C1 segment of cervical spinal cord (tissue), 14 donors: ENCODE measurements around the gene GRM8.
A peak's percentile ranks its signal among the peaks of the same experiment; 100 is the strongest.

Experiments used
- DNase-seq, 14 donors: peaks; one replicate each; lab custom pipeline; 2025; lab: John Stamatoyannopoulos, UW

Gene GRM8

GRCh38 chr7:127034186-127034806, 218.4 kb downstream of the GRM8 start:
- no peak for DNase-seq

DNA sequence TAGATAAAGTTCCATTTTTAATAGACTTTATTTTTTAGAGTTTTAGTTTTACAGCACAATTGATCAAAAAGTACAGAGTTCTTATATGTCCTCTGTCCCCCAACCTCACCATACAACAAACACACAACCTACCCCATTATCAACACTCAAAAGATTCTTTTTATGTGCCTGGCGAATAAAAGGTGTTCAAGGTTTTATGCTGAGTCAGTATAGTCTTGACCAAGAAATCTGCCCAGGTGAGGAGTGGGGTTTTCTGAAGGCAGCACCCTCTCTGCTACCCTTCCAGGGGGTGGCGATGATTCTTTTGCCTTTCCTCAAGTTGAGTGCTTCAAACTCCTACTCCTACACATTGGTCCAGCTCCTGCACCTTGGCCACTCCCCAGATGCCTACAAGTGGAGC, 222.9 kb downstream of the GRM8 start:
- no peak for DNase-seq

- no peak for DNase-seq
Observed at GRCh38 chr7:127021857-127022256, 230.9 kb downstream of the GRM8 start.

DNA sequence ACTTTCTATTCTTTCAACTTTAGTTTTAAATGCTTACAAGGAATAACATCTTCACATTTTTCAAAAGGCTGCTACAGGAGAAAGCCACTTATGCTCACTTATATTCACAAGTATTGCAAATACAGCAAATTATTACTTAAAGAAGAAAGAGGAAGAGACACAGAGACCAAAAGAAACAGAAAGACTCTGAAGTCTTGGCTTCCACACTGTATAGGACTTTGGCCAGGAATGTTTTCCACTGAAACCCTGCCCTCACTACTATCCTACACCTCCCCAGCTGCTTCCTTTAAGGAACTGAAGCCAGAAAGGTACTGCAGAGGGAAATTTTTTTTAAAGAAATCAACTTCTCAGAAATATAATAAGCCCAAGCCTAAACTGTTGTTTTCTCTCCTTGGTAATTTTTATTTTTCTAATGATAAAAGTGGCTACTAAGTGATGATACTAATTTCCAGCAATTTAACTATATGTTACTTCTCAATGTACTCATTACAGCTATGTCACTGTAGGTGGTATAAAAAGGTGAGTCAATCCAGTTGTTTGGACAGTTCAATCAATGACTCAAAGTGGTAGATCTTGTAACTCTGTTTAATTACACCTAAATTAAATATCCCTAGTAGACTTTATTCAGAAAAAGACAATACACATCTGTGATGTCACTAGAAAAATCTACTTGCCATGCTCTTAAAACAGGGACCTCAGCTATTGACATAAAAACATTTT, 231.6 kb downstream of the GRM8 start:
- no peak for DNase-seq

DNA sequence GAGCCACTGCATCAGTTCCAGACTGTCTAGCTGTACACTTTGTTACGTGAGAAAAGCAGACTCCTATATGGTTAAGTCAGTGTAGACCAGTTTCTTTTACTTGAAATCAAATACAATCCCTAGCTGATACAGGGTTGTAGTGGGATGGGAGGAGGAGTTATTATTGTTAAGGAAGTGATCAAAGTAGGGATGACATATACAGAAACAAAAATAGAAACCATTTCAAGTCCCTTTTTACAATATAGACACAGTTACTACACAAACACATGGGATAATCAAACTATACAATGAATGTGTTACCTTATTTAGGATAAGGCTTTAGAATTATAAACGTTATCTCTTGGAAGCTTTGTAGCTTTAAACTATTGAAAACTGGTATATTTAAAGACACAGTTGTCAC, 233.9 kb downstream of the GRM8 start:
- no peak for DNase-seq

DNA sequence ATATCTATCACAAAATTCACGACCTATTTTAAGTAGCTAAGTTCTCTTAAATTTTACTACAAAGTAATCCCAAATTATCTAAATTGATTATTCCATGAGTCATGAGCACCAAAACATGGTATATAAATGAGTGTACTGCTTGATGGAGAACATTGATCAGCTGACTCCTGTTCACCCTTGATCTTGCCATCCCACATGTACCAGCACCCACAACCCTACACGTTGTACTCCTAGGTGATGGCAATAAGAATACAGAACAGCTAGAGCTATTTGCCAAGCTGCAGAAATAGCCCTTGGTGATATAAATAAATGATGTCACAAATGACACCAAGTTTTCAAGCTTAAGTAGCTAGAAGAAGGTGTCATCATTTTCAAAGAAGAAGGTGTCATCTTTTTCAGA, 235.5 kb downstream of the GRM8 start:
- DNase-seq: no peak

DNA sequence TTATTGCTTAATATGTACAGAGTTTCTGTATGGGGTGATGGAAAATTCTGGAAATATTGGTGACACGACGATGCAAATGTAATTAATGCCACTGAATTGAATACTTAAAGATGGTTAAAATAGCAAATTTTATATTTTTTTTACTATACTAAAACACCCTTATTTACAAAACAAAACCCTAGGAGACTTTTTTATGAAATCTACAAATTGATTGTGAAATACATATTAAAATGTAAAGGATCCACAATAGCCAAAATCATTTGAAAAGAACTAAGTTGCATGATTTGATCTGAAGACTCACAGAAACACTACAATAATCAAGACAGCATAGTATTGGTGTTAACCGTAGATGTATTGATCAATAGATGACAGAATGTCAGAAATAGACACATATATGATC, 252.0 kb downstream of the GRM8 start:
- no peak for DNase-seq

- no peak for DNase-seq
Observed at GRCh38 chr7:126996659-126997058, 256.1 kb downstream of the GRM8 start.

GRCh38 chr7:126993626-126994213, 259.0 kb downstream of the GRM8 start:
- peak in 1 of 14 donors; percentile 0 for DNase-seq

DNA sequence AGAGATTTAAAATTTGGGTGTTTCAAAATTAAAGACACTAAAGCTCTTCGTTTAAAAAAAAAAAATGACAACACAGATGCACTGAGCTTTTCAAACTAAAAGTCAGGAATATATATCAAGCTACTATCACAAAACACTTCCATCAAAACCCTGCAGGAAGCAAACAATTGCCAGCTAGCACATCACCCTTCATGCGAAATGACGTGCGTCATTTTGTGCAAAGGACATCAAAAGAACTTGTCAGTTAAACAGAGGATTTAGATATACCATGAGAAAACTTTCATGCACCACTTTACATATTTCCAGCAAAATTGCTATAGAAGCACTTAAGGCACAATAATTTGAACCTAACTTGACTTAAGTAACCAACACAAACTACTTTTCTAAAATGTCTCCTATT, 264.7 kb downstream of the GRM8 start:
- no peak for DNase-seq

- no peak for DNase-seq
Observed at GRCh38 chr7:126979722-126980121, 273.0 kb downstream of the GRM8 start.

- DNase-seq: no peak
Observed at GRCh38 chr7:126978865-126979264, 273.9 kb downstream of the GRM8 start.

DNA sequence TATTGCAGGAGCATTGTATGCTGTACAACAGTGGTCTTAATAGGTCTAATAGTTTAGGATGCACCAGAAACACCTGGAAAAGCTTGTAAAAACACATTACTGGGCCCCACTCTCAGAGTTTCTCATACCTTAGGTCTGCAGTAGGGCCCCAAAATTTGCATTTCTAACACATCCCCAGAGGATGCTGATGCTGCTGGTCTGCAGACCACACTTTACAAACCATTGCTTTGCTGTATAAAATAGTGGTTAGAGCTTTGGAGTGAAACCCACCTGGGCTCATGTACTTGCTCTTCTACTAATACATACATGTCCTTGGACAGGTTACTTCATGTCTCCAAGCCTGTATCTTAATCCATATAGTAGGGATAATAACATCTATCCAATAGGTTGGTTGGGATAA, 279.7 kb downstream of the GRM8 start:
- DNase-seq: no peak

DNA sequence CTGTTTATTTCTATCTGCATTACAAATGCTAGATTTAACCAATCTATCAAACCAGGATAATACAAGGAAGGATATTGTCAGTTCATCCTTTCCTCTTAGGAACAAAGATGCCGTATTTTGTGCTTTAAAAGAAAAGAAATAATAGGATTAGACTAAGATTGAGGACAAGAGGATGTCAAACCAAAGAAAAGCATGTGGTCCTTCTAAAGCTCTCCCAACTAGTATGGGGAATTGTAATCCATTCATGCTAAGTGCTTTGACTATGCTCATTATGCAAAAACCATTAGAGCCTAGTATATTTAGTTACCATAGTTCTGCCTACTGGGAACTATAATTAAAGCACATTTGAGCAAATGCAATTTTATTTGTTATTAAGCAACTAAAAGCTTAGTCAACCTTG, 280.2 kb downstream of the GRM8 start:
- DNase-seq: no peak

GRCh38 chr7:126959649-126960048, 293.1 kb downstream of the GRM8 start:
- DNase-seq: no peak

DNA sequence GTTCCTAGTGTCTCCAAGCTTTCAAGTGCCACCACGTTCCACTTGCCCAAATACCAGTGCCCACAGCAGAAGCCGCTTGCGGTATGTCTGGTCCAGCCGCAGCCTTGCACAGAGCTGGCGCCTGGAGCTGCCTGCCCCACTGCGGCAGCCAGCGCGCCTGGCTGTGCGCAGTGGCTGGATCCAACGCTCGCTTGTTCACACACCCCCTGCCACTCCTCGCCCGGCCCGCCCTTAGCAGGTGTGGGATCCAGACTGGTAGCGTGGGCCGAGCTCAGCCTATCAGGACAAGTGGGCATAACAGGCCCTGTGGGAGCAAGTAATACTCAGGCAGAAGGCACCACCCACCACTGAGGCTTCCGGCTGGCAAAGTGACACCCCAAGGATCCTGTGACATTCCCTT, 294.4 kb downstream of the GRM8 start:
- no peak for DNase-seq

- DNase-seq: no peak
Observed at GRCh38 chr7:126957443-126957842, 295.3 kb downstream of the GRM8 start.

DNA sequence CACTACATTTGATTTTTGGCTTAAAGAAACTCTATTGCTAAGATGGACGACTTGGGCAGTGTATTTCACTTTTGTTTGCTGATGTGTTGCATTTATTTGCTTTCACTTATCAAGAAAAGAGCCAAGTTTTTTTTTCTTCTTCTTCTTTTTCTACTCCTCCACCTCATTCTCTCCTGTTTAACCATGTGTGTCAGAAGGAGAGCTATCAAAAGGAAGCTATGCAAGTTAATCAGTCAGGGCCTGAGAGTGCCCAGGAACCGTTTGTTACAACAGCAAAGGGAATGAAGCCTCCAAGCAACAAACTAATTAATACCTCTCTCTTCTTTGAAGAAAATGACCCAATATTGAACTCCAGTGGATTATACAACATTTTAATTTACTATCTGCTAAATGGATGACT, 299.3 kb downstream of the GRM8 start:
- no peak for DNase-seq

DNA sequence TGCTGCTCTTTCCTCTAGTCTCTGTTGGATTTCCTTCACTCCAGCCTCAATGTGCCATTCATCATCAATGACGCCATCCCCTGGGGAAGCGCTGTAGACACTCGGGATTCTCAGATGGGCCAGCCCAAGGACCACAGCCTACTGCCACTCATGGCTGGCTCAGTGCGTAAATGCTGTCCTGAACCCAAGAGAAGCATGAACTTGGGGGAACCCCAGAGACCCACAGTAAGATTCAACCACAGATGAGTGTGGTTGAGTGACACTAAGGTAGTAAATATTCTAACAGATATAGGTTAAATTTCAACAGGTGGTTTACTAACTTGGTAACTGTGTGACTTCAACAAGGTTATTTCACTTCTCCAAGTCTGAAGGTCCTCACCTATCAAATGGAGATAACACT, 304.1 kb downstream of the GRM8 start:
- no peak for DNase-seq

- no peak for DNase-seq
Observed at GRCh38 chr7:126940723-126941307, 311.9 kb downstream of the GRM8 start.

- no peak for DNase-seq
Observed at GRCh38 chr7:126937171-126937570, 315.6 kb downstream of the GRM8 start.

DNA sequence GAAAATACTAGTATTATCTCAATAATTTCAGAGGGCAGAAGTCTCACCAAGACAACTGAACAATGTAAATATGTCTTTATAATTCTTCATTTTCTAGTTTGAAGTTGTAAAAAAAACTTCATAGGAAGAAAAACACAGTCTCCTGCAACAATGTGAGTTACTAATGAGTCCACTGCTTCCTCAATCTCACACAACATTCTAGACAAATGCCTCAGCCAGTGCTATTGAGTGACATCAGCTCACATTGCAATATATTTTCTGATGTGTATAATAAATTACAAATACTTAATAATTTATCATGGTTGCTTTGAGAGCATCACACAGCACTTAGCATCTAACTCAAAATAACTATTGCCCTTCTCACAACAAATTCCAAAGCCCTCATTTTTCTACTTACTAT, 321.2 kb downstream of the GRM8 start:
- DNase-seq: no peak

DNA sequence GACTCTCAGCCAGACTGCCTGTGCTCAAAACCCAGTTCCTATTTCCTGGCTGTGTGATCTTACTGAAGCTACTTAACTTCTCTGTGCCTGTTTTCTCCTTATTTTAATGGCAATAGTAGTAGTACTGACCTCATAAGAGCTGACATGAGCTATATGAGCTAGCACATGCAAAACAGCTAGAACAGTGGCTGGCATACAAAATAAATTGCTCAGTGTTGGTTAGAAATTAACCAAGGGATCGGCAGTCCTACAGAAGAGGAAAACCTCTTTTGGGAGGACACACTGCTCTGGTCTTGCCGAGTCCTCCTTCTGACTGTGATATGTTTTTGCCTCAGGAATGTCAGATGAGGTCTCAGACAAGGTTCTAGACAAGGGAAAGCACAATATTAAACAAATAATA, 322.6 kb downstream of the GRM8 start:
- DNase-seq: no peak
